ENCODE results near the gene PSMD6.

GRCh38 chr3:64003589-64003988 is 19.7 kb downstream of the PSMD6 start:
- TF ChIP-seq CTCF (IDR thresholded peaks at IDR 0.05) (no peak), POLR2AphosphoS5 (IDR thresholded peaks at IDR 0.05) (no peak), EP300 (IDR thresholded peaks at IDR 0.05) (no peak), POLR2A (IDR thresholded peaks at IDR 0.05) (no peak)
